Limb (tissue), 2 donors: ENCODE results near the gene STK24.

Experiments used
- DNase-seq, 2 donors: peaks; one replicate each; pipeline ENCODE4 v3.0.0-alpha.2; 2016; ENCODE audit errors: extremely low spot score in 2 of 2

STK24 gene

GRCh38 chr13:98452851-98453843 lies 123.8 kb downstream of the STK24 start:
- DNase-seq: no peak

- DNase-seq: peak; percentile 67 to 69
Measured at GRCh38 chr13:98451676-98452470, 125.0 kb downstream of the STK24 start.

GRCh38 chr13:98450539-98451111 lies 126.3 kb downstream of the STK24 start:
- no peak for DNase-seq

- DNase-seq: no peak
Measured at GRCh38 chr13:98450026-98450425, 126.9 kb downstream of the STK24 start.

GRCh38 chr13:98449273-98449672 lies 127.6 kb downstream of the STK24 start:
- no peak for DNase-seq

GRCh38 chr13:98448642-98448928 lies 128.3 kb downstream of the STK24 start:
- DNase-seq: no peak

- DNase-seq: peak in 1 of 2 donors; percentile 68
Measured at GRCh38 chr13:98447881-98448641, 128.8 kb downstream of the STK24 start.

- no peak for DNase-seq
Measured at GRCh38 chr13:98447130-98447529, 129.8 kb downstream of the STK24 start.

GRCh38 chr13:98446234-98446621 lies 130.7 kb downstream of the STK24 start:
- no peak for DNase-seq

- peak in 1 of 2 donors; percentile 82 for DNase-seq
Measured at GRCh38 chr13:98445340-98446233, 131.3 kb downstream of the STK24 start.

- no peak for DNase-seq
Measured at GRCh38 chr13:98444381-98444780, 132.5 kb downstream of the STK24 start.

- no peak for DNase-seq
Measured at GRCh38 chr13:98443800-98444325, 133.0 kb downstream of the STK24 start.

- no peak for DNase-seq
Measured at GRCh38 chr13:98443329-98443728, 133.6 kb downstream of the STK24 start.

GRCh38 chr13:98442391-98443230 lies 134.3 kb downstream of the STK24 start:
- DNase-seq: no peak

- DNase-seq: no peak
Measured at GRCh38 chr13:98441056-98441676, 135.7 kb downstream of the STK24 start.

GRCh38 chr13:98440390-98441055 lies 136.4 kb downstream of the STK24 start:
- no peak for DNase-seq

GRCh38 chr13:98439896-98440295 lies 137.0 kb downstream of the STK24 start:
- no peak for DNase-seq

- DNase-seq: no peak
Measured at GRCh38 chr13:98439126-98439828, 137.6 kb downstream of the STK24 start.
